OCI-LY7 (cell line): ENCODE measurements around the gene RASD1. TPM values are rescaled to one million over a fixed set of nuclear protein-coding genes. Genes with fewer than 3 reads are reported as not detected.

ENCODE experiments used
- BruUV-seq: library from RNA; stranded (reverse); fragments of 400-500 nt; replicated peaks from 2 replicates; lab custom pipeline; 2021; lab: Mats Ljungman, UMichigan
- CTCF ChIA-PET: fragments of 300-600 bp; sonication (Branson Sonifier 250); formaldehyde crosslinking; loops from one replicate; lab custom pipeline; 2022; ENCODE audit warnings: antibody characterized with exemption; ENCODE audit not compliant: unreplicated experiment; lab: Charles Lee
- POLR2A ChIA-PET: fragments of 300-600 bp; sonication (Branson Sonifier 250); formaldehyde crosslinking; loops from one replicate; lab custom pipeline; 2022; ENCODE audit warnings: antibody characterized with exemption; lab: Charles Lee
- DNase-seq: peaks from one replicate; pipeline ENCODE4 v3.0.0-alpha.2; 2015; ENCODE audit warnings: low spot score
- H2AFZ ChIP-seq: fragments of 200-600 bp; sonication (generic), shearing (Covaris generic); 2 replicates; pipeline ENCODE4 v1.6.1; 2014; ENCODE audit warnings: mild to moderate bottlenecking, antibody characterized with exemption, low read length, moderate library complexity
- H3K27ac ChIP-seq: fragments of 200-600 bp; sonication (generic); 2 replicates; pipeline ENCODE4 v1.5.1; 2014; ENCODE audit warnings: mixed run types, low read depth, mild to moderate bottlenecking, moderate library complexity, low read length, inconsistent platforms; ENCODE audit not compliant: poor library complexity, severe bottlenecking
- H3K36me3 ChIP-seq: fragments of 200-600 bp; sonication (generic); 2 replicates; pipeline ENCODE4 v1.6.1; 2014; ENCODE audit warnings: mild to moderate bottlenecking, antibody characterized with exemption, low read length, moderate library complexity, mixed read lengths; ENCODE audit not compliant: insufficient read depth
- H3K4me1 ChIP-seq: fragments of 200-600 bp; sonication (generic); 2 replicates; pipeline ENCODE4 v1.5.1; 2014; ENCODE audit warnings: mild to moderate bottlenecking, low read length; ENCODE audit not compliant: insufficient read depth, poor library complexity, severe bottlenecking
- H3K4me2 ChIP-seq: fragments of 200-600 bp; sonication (generic); 2 replicates; pipeline ENCODE4 v1.6.1; 2014; ENCODE audit warnings: mild to moderate bottlenecking, low read length
- H3K4me3 ChIP-seq: fragments of 200-600 bp; sonication (generic); 2 replicates; pipeline ENCODE4 v1.5.1; 2014; ENCODE audit warnings: mild to moderate bottlenecking, low read depth, low read length; ENCODE audit not compliant: poor library complexity, severe bottlenecking
- H3K79me2 ChIP-seq: fragments of 200-600 bp; sonication (generic); 2 replicates; pipeline ENCODE4 v1.6.1; 2016; ENCODE audit warnings: low read depth, mild to moderate bottlenecking, low read length, moderate library complexity, mixed read lengths; ENCODE audit not compliant: insufficient read depth
- H3K9me2 ChIP-seq: fragments of 200-600 bp; sonication (generic); 2 replicates; pipeline ENCODE4 v1.6.1; 2016; ENCODE audit warnings: mild to moderate bottlenecking, low read length, mixed read lengths; ENCODE audit not compliant: insufficient read depth
- H3K9me3 ChIP-seq: fragments of 200-600 bp; sonication (generic); 2 replicates; pipeline ENCODE4 v1.6.1; 2014; ENCODE audit warnings: mild to moderate bottlenecking, mixed run types, low read length, mixed read lengths
- H4K20me1 ChIP-seq: fragments of 200-600 bp; sonication (generic); 2 replicates; pipeline ENCODE4 v1.6.1; 2014; ENCODE audit warnings: mild to moderate bottlenecking, antibody characterized with exemption, low read length, moderate library complexity, mixed read lengths; ENCODE audit not compliant: insufficient read depth
- EZH2phosphoT487 ChIP-seq: fragments of 200-600 bp; sonication (generic); IDR thresholded peaks from 2 replicates; pipeline ENCODE4 v1.6.1; 2018; ENCODE audit warnings: low read depth, borderline replicate concordance, mild to moderate bottlenecking, mixed run types, antibody characterized with exemption, low read length, moderate library complexity, mixed read lengths
- intact Hi-C: fragments of 100-400 bp; cut with micrococcal nuclease; formaldehyde crosslinking; loops from one replicate; pipeline ENCODE4 v1.10.0; 2022; ENCODE audit not compliant: unreplicated experiment
- total RNA-seq, 2 experiments: library from RNA; depleted of rRNA in 1 of 2; stranded (reverse); fragments of >200 nt in 1 of 2; shearing (Covaris generic) in 1 of 2; gene quantifications; 2 replicates each; pipeline ENCODE4 v1.2.3, GENCODE V29; 2014 to 2022
- TF ChIP-seq, protein P1 (sequence below): fragments of 200-600 bp; sonication (generic); conservative IDR thresholded peaks from 2 replicates; pipeline ENCODE4 v1.5.1; 2014; ENCODE audit warnings: mild to moderate bottlenecking, antibody characterized with exemption, low read length, moderate library complexity, mixed read lengths

The RASD1 gene
- total RNA-seq, 2 experiments from 2014 or later = 0.19 TPM; not detected in 1

DNA sequence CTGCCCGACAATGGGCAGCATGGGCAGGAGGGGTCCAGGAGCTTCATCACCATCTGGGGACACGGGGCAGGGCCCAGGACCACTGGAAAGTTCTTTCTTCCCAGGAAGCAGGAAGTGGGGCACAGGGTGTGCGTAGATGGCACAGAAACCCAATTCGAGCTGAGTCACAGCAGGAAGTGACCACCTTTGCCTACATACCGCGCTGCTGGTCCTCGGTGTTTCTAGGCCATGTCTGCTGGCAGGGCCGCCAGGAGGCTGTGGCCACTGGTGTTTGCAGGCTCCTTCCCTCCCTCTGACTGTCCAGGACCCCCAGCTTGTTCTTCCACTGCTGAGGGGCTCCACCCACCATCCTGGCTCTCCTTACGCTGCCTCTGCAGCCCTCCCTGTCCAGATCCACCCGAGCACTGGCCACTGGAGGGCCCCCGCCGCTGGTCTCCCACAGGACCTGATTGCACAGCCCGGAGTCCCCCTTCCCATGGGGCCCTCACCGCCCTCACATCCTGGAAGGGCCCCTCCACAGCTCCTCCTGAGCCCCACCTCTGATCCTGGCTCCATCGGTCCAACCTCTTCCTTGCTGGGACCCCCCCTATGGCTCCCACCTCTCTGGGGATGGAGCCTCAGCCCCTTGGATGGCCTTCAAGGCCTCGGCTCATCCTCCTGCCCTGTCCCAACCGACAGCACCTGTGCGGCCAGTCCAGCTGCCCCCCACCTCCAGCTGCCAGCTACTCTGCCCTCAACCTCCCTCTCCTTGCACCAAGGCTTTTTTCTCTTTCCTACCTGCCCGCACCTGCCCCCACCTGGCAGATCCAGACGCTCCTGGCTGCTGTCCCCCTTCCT, 14.5 kb upstream of the RASD1 start:
- H3K9me3 ChIP-seq = no peaks in the 10 kb centered on the region
- H3K79me2 ChIP-seq = no peaks in the 10 kb centered on the region
- no peak overlapping the region for H3K4me2 ChIP-seq
- no peak overlapping the region for H2AFZ ChIP-seq
- no peaks in the 10 kb centered on the region for H3K4me1 ChIP-seq
- H3K4me3 ChIP-seq = no peak overlapping the region
- POLR2A ChIA-PET = no interaction called here
- no peaks in the 10 kb centered on the region for H4K20me1 ChIP-seq
- no peaks in the 10 kb centered on the region for H3K9me2 ChIP-seq
- CTCF ChIA-PET = no interaction called here
- no peak overlapping the region for H3K27ac ChIP-seq
- no peak for TF ChIP-seq EZH2phosphoT487
- TF ChIP-seq, protein P1, sequence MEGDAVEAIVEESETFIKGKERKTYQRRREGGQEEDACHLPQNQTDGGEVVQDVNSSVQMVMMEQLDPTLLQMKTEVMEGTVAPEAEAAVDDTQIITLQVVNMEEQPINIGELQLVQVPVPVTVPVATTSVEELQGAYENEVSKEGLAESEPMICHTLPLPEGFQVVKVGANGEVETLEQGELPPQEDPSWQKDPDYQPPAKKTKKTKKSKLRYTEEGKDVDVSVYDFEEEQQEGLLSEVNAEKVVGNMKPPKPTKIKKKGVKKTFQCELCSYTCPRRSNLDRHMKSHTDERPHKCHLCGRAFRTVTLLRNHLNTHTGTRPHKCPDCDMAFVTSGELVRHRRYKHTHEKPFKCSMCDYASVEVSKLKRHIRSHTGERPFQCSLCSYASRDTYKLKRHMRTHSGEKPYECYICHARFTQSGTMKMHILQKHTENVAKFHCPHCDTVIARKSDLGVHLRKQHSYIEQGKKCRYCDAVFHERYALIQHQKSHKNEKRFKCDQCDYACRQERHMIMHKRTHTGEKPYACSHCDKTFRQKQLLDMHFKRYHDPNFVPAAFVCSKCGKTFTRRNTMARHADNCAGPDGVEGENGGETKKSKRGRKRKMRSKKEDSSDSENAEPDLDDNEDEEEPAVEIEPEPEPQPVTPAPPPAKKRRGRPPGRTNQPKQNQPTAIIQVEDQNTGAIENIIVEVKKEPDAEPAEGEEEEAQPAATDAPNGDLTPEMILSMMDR = no peak
- BruUV-seq = no TSS peak
- intact Hi-C loops = no loop called here
- no peaks in the 10 kb centered on the region for H3K36me3 ChIP-seq
- no peak for DNase-seq

DNA sequence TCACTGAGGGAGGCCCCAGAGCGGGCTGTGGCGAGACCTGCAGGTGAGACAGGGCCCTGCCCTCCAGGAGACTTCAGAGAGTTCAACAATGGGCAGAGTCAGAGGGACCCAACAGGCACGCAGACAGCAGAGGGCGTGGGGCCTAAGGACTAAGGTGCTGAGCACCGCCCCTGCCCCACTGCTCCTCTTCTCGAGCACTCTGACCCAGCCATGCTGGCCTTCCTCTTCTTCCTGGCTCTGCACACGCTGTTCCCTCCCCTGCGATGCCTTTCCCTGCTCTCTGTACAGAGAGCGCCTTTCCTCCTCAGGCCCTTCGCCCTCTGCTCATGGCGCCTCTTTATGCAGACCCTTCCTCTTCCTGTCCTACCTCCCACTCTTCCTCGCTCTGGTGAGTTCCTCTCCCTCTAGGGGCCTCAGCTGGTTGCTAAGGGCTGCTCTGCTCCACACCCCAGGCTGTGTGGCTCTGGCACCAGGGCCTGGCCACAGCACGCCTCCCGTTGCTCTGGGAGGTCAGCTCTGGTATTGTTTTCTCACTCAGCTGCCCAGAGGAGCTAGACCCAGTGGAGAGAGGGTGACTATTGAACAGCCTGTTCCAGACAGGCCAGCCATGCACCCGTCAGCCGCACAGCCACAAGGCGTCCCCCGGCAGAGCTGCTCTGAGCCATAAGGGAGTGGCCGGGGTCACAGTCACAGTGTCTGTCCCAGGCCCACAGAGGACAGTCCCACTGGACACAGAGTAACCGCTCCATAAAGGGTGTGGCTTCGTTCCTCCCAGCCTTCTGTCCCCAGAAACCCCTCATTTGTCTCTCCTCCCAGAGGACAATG, 13.6 kb upstream of the RASD1 start:
- Histone ChIP-seq H3K4me3 (no peak overlapping the region), H3K4me2 (no peak overlapping the region), H3K9me3 (no peaks in the 10 kb centered on the region), H3K4me1 (no peaks in the 10 kb centered on the region), H2AFZ (no peak overlapping the region), H3K79me2 (no peaks in the 10 kb centered on the region), H3K9me2 (no peaks in the 10 kb centered on the region), H3K36me3 (no peaks in the 10 kb centered on the region), H4K20me1 (no peaks in the 10 kb centered on the region), H3K27ac (no peak overlapping the region)
- no peak for DNase-seq
- intact Hi-C loops = no loop called here
- ChIA-PET POLR2A (no interaction called here), CTCF (no interaction called here)
- TF ChIP-seq, protein P1 = no peak
- no TSS peak for BruUV-seq
